HCT116 (cell line): ENCODE measurements around the gene SPEF2. TPM values are rescaled to one million over a fixed set of nuclear protein-coding genes. Genes with fewer than 3 reads are reported as not detected.

ENCODE experiments used
- ATAC-seq: fragments of 200-7000 bp; cut with Tn5 transposase; 2 replicates; pipeline ENCODE4 v1.9.1; 2020; ENCODE audit warnings: mild to moderate bottlenecking, moderate library complexity
- BruUV-seq: library from RNA; stranded (reverse); fragments of 400-500 nt; replicated peaks from 2 replicates; lab custom pipeline; 2021; lab: Mats Ljungman, UMichigan
- CTCF ChIA-PET: fragments of 300-600 bp; sonication (Branson Sonifier 250); formaldehyde crosslinking; loops from one replicate; lab custom pipeline; 2021; ENCODE audit warnings: antibody characterized with exemption; lab: Charles Lee
- POLR2A ChIA-PET: fragments of 300-600, 350-600 bp; sonication (Branson Sonifier 250); formaldehyde crosslinking; loops from one replicate; lab custom pipeline; 2021; ENCODE audit warnings: antibody characterized with exemption; lab: Charles Lee
- RAD21 ChIA-PET, 2 experiments: fragments of 300-600 bp; sonication (Branson Sonifier 250); formaldehyde crosslinking; loops; one replicate each; lab custom pipeline; 2023; ENCODE audit warnings: low total read pairs in 2 of 2; ENCODE audit not compliant: uncharacterized antibody in 2 of 2, unreplicated experiment in 2 of 2, low non-redundant PET in 1 of 2; lab: Charles Lee
- DNase-seq: peaks from one replicate; pipeline ENCODE4 v3.0.0-alpha.2; 2010; ENCODE audit warnings: low read depth, low spot score
- H2AFZ ChIP-seq: fragments of 200-600 bp; shearing (Covaris generic), sonication (generic); 2 replicates; pipeline ENCODE4 v1.6.1; 2017; ENCODE audit warnings: low read depth, mixed run types, mixed read lengths, antibody characterized with exemption, low read length; ENCODE audit not compliant: poor library complexity, severe bottlenecking
- H3K27ac ChIP-seq: 2 replicates; pipeline ENCODE4 v1.5.1; 2012; ENCODE audit warnings: low read depth, low read length
- H3K27me3 ChIP-seq: fragments of 200-600 bp; sonication (generic); 2 replicates; pipeline ENCODE4 v1.6.1; 2016; ENCODE audit warnings: mixed run types, low read length, mixed read lengths; ENCODE audit not compliant: insufficient read depth
- H3K36me3 ChIP-seq, 2 experiments: fragments of 200-500 bp in 1 of 2; fragments of 200-600 bp in 1 of 2; sonication (Bioruptor generic) in 1 of 2; sonication (generic) in 1 of 2; 2 replicates each; pipeline versions ENCODE4 v1.5.1 to v1.6.1; 2014 to 2016; ENCODE audit warnings: low read length in 2 of 2, inconsistent platforms in 1 of 2, mixed read lengths in 1 of 2, mixed run types in 1 of 2; ENCODE audit not compliant: insufficient read depth in 2 of 2, control insufficient read depth in 1 of 2
- H3K4me1 ChIP-seq, 2 experiments: fragments of 200-600 bp in 1 of 2; sonication (generic) in 1 of 2; 2 replicates each; pipeline versions ENCODE4 v1.5.1 to v1.6.1; 2012 to 2017; ENCODE audit warnings: low read length in 2 of 2, inconsistent platforms in 1 of 2, mild to moderate bottlenecking in 1 of 2, mixed read lengths in 1 of 2, mixed run types in 1 of 2, moderate library complexity in 1 of 2; ENCODE audit not compliant: insufficient read depth in 2 of 2, control insufficient read depth in 1 of 2
- H3K4me2 ChIP-seq: fragments of 200-600 bp; sonication (generic); 2 replicates; pipeline ENCODE4 v1.6.1; 2017; ENCODE audit warnings: mixed run types, low read length, mixed read lengths
- H3K4me3 ChIP-seq, 2 experiments: fragments of 200-600 bp in 1 of 2; sonication (generic) in 1 of 2; replicated peaks in 1 of 2; 2 replicates each; pipeline ENCODE4 v1.5.1; 2011 to 2016; ENCODE audit warnings: low read length in 2 of 2, control low read depth in 1 of 2, low read depth in 1 of 2, mild to moderate bottlenecking in 1 of 2, mixed read lengths in 1 of 2, mixed run types in 1 of 2
- H3K79me2 ChIP-seq: fragments of 200-600 bp; sonication (generic); 2 replicates; pipeline ENCODE4 v1.6.1; 2017; ENCODE audit warnings: mild to moderate bottlenecking, mixed run types, low read length, moderate library complexity, mixed read lengths; ENCODE audit not compliant: insufficient read depth
- H3K9ac ChIP-seq: fragments of 200-600 bp; sonication (generic); 2 replicates; pipeline ENCODE4 v1.6.1; 2016; ENCODE audit warnings: low read length, mixed read lengths
- H3K9me2 ChIP-seq: fragments of 200-600 bp; sonication (generic), shearing (Covaris generic); 2 replicates; pipeline ENCODE4 v1.6.1; 2017; ENCODE audit warnings: mixed run types, mild to moderate bottlenecking, moderate library complexity; ENCODE audit not compliant: insufficient read depth
- H3K9me3 ChIP-seq, 2 experiments: fragments of 200-500 bp in 1 of 2; fragments of 200-600 bp in 1 of 2; sonication (Bioruptor generic) in 1 of 2; sonication (generic) in 1 of 2; 2 replicates each; pipeline ENCODE4 v1.6.1; 2014 to 2017; ENCODE audit warnings: low read length in 2 of 2, mixed read lengths in 2 of 2, inconsistent platforms in 1 of 2, low read depth in 1 of 2, mild to moderate bottlenecking in 1 of 2, mixed run types in 1 of 2, moderate library complexity in 1 of 2; ENCODE audit not compliant: control insufficient read depth in 1 of 2, insufficient read depth in 1 of 2
- H4K20me1 ChIP-seq: fragments of 200-600 bp; sonication (generic), shearing (Covaris generic); 2 replicates; pipeline ENCODE4 v1.6.1; 2017; ENCODE audit warnings: mixed run types, mild to moderate bottlenecking, moderate library complexity; ENCODE audit not compliant: insufficient read depth
- CBX3 ChIP-seq: IDR thresholded peaks from 2 replicates; pipeline ENCODE4 v1.6.1; 2012; ENCODE audit warnings: low read depth
- EGR1 ChIP-seq: IDR thresholded peaks from 2 replicates; pipeline ENCODE4 v1.6.1; 2012; ENCODE audit warnings: low read depth
- ELF1 ChIP-seq: IDR thresholded peaks from 2 replicates; pipeline ENCODE4 v1.6.1; 2012; ENCODE audit warnings: low read depth, borderline replicate concordance
- EZH2 ChIP-seq: fragments of 200-600 bp; sonication (generic); IDR thresholded peaks from 2 replicates; pipeline ENCODE4 v1.6.1; 2017; ENCODE audit warnings: antibody characterized with exemption, mixed run types
- EZH2phosphoT487 ChIP-seq: fragments of 200-600 bp; IDR thresholded peaks from 2 replicates; pipeline ENCODE4 v1.6.1; 2018; ENCODE audit warnings: antibody characterized with exemption, borderline replicate concordance
- JUND ChIP-seq: IDR thresholded peaks from 2 replicates; pipeline ENCODE4 v1.6.1; 2012
- POLR2AphosphoS5 ChIP-seq: IDR thresholded peaks from 2 replicates; pipeline ENCODE4 v1.6.1; 2011; ENCODE audit warnings: mild to moderate bottlenecking, low read depth, low read length, moderate library complexity
- RAD21 ChIP-seq: IDR thresholded peaks from 2 replicates; pipeline ENCODE4 v1.6.1; 2012; ENCODE audit warnings: low read depth, mild to moderate bottlenecking
- SIN3A ChIP-seq: IDR thresholded peaks from 2 replicates; pipeline ENCODE4 v1.6.1; 2012; ENCODE audit warnings: low read depth
- SP1 ChIP-seq: IDR thresholded peaks from 2 replicates; pipeline ENCODE4 v1.6.1; 2012; ENCODE audit warnings: low read depth
- SRF ChIP-seq: IDR thresholded peaks from 2 replicates; pipeline ENCODE4 v1.6.1; 2012; ENCODE audit warnings: low read depth
- TCF7L2 ChIP-seq: IDR thresholded peaks from 2 replicates; pipeline ENCODE4 v1.7.0; 2011; ENCODE audit warnings: borderline replicate concordance, inconsistent platforms; ENCODE audit not compliant: insufficient read depth, insufficient read length; ENCODE audit errors: extremely low read depth
- YY1 ChIP-seq: IDR thresholded peaks from 2 replicates; pipeline ENCODE4 v1.6.1; 2011; ENCODE audit warnings: low read length, low read depth, moderate library complexity, mild to moderate bottlenecking; ENCODE audit not compliant: insufficient replicate concordance; ENCODE audit errors: extremely low read depth
- intact Hi-C: fragments of 100-400 bp; cut with micrococcal nuclease; formaldehyde crosslinking; loops from 2 replicates; pipeline ENCODE4 v1.10.0; 2022
- total RNA-seq: library from RNA; stranded (reverse); gene quantifications from one replicate; pipeline ENCODE4 v1.2.1, GENCODE V29; 2021; ENCODE audit not compliant: unreplicated experiment
- TF ChIP-seq, protein P1 (sequence below), 3 experiments: fragments of 200-600 bp in 1 of 3; sonication (generic) in 1 of 3; IDR thresholded peaks in 2 of 3; conservative IDR thresholded peaks in 1 of 3; 2 replicates each; pipeline ENCODE4 v1.5.1; 2012 to 2017; ENCODE audit warnings: low read depth in 2 of 3, low read length in 2 of 3, antibody characterized with exemption in 1 of 3, borderline replicate concordance in 1 of 3, control low read depth in 1 of 3, mild to moderate bottlenecking in 1 of 3, mixed read lengths in 1 of 3, mixed run types in 1 of 3, moderate library complexity in 1 of 3; ENCODE audit not compliant: insufficient read depth in 1 of 3
- TF ChIP-seq, protein P2 (sequence below): IDR thresholded peaks from 2 replicates; pipeline ENCODE4 v1.6.1; 2012

SPEF2 gene
- total RNA-seq, 1 experiment from 2014 or later: 4.6 TPM

- ATAC-seq (no peak), DNase-seq (no peak)
- Histone ChIP-seq H3K9ac (no peak overlapping the region), H2AFZ (no peak overlapping the region), H3K9me3 (no peaks in the 10 kb centered on the region), H3K27me3 (no peaks in the 10 kb centered on the region), H3K79me2 (no peaks in the 10 kb centered on the region), H3K9me2 (no peaks in the 10 kb centered on the region), H3K27ac (no peak overlapping the region), H3K4me3 (no peak overlapping the region)
- POLR2A ChIA-PET: no interaction called here
- RAD21 ChIA-PET: no interaction called here
- CTCF ChIA-PET: no interaction called here
- TF ChIP-seq SRF (no peak), JUND (no peak), EZH2phosphoT487 (no peak), ELF1 (no peak), SIN3A (no peak), EZH2 (no peak), CBX3 (no peak), TCF7L2 (no peak)
- TF ChIP-seq, protein P1, sequence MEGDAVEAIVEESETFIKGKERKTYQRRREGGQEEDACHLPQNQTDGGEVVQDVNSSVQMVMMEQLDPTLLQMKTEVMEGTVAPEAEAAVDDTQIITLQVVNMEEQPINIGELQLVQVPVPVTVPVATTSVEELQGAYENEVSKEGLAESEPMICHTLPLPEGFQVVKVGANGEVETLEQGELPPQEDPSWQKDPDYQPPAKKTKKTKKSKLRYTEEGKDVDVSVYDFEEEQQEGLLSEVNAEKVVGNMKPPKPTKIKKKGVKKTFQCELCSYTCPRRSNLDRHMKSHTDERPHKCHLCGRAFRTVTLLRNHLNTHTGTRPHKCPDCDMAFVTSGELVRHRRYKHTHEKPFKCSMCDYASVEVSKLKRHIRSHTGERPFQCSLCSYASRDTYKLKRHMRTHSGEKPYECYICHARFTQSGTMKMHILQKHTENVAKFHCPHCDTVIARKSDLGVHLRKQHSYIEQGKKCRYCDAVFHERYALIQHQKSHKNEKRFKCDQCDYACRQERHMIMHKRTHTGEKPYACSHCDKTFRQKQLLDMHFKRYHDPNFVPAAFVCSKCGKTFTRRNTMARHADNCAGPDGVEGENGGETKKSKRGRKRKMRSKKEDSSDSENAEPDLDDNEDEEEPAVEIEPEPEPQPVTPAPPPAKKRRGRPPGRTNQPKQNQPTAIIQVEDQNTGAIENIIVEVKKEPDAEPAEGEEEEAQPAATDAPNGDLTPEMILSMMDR (IDR thresholded peaks at IDR 0.05 in 2 of 3, conservative IDR thresholded peaks at IDR 0.05 in 1 of 3; ENCODE audit: borderline replicate concordance in 1 of 3, insufficient read depth in 1 of 3, low read depth in 2 of 3, low read length in 2 of 3): no peak
- TF ChIP-seq, all 23 proteins: peak for 0
- Histone ChIP-seq H3K36me3 (no peaks in the 10 kb centered on the region), H3K4me2 (no peak overlapping the region), H4K20me1 (no peaks in the 10 kb centered on the region), H3K4me1 (no peaks in the 10 kb centered on the region)
- no TSS peak for BruUV-seq
- intact Hi-C loops: no loop called here
Measured at GRCh38 chr5:35678661-35679060, 61.0 kb downstream of the SPEF2 start.

- no peak overlapping the region for H3K27ac ChIP-seq
- intact Hi-C loops: no loop called here
- TF ChIP-seq EZH2 (no peak), RAD21 (no peak), EGR1 (no peak), SRF (no peak), POLR2AphosphoS5 (no peak), SP1 (no peak), SIN3A (no peak), YY1 (no peak)
- TF ChIP-seq, protein P2, sequence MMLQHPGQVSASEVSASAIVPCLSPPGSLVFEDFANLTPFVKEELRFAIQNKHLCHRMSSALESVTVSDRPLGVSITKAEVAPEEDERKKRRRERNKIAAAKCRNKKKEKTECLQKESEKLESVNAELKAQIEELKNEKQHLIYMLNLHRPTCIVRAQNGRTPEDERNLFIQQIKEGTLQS: no peak
- no peaks in the 10 kb centered on the region for H3K79me2 ChIP-seq
- H3K4me1 ChIP-seq: no peaks in the 10 kb centered on the region
- H3K9me2 ChIP-seq: no peaks in the 10 kb centered on the region
- no peak overlapping the region for H3K4me2 ChIP-seq
- no peaks in the 10 kb centered on the region for H3K27me3 ChIP-seq
- ChIA-PET POLR2A (no interaction called here), RAD21 (no interaction called here), CTCF (no interaction called here)
- H3K9ac ChIP-seq: no peak overlapping the region
- no peaks in the 10 kb centered on the region for H4K20me1 ChIP-seq
- ATAC-seq: no peak
- BruUV-seq: no TSS peak
- no peak for DNase-seq
- H3K36me3 ChIP-seq: no peaks in the 10 kb centered on the region
- no peaks in the 10 kb centered on the region for H3K9me3 ChIP-seq
- no peak overlapping the region for H3K4me3 ChIP-seq
- no peak overlapping the region for H2AFZ ChIP-seq
Measured at GRCh38 chr5:35679357-35679756, 61.7 kb downstream of the SPEF2 start.
